CD4-positive, alpha-beta T cell (primary cell): ENCODE results near the gene MREG. TPM values are rescaled to one million over a fixed set of nuclear protein-coding genes. Genes with fewer than 3 reads are reported as not detected.

Experiments
- ATAC-seq: fragments of 200-7000 bp; cut with Tn5 transposase; one replicate; pipeline ENCODE4 v1.10.0; 2022; ENCODE audit warnings: mild to moderate bottlenecking; ENCODE audit not compliant: poor library complexity
- CTCF ChIA-PET: fragments of 350-600 bp; sonication (Branson Sonifier 250); formaldehyde crosslinking; loops from one replicate; lab custom pipeline; 2021; ENCODE audit warnings: antibody characterized with exemption, inconsistent platforms; lab: Charles Lee
- POLR2A ChIA-PET: fragments of 350-600 bp; sonication (Branson Sonifier 250); formaldehyde crosslinking; loops from one replicate; lab custom pipeline; 2021; ENCODE audit warnings: antibody characterized with exemption, inconsistent platforms; lab: Charles Lee
- DNase-seq, 14 experiments: peaks; one replicate each; pipeline ENCODE4 v3.0.0-alpha.2; 2013 to 2020; ENCODE audit warnings: mixed read lengths in 2 of 14
- H3K27ac ChIP-seq, 2 donors: one replicate each; pipeline versions ENCODE4 v1.5.1 to v1.7.0; 2013; ENCODE audit warnings: low read length in 2 of 2, low read depth in 1 of 2, mild to moderate bottlenecking in 1 of 2
- H3K27me3 ChIP-seq, 2 experiments: 1 replicate in 1 of 2; 2 replicates in 1 of 2; pipeline versions ENCODE4 v1.6.1 to v1.7.0; 2013; ENCODE audit warnings: low read length in 2 of 2, control low read depth in 1 of 2, mild to moderate bottlenecking in 1 of 2, moderate library complexity in 1 of 2; ENCODE audit not compliant: insufficient read depth in 2 of 2, control insufficient read depth in 1 of 2
- H3K36me3 ChIP-seq: one replicate; pipeline ENCODE4 v1.6.1; 2013; ENCODE audit warnings: low read length, control low read depth; ENCODE audit not compliant: insufficient read depth
- H3K4me1 ChIP-seq: one replicate; pipeline ENCODE4 v1.6.1; 2013; ENCODE audit warnings: low read length, control low read depth; ENCODE audit not compliant: insufficient read depth
- H3K4me3 ChIP-seq: one replicate; pipeline ENCODE4 v1.5.1; 2013; ENCODE audit warnings: mild to moderate bottlenecking, low read length, moderate library complexity
- H3K9me3 ChIP-seq, 2 experiments: 1 replicate in 1 of 2; 2 replicates in 1 of 2; pipeline versions ENCODE4 v1.6.1 to v1.7.0; 2013; ENCODE audit warnings: low read length in 2 of 2, mild to moderate bottlenecking in 2 of 2, control low read depth in 1 of 2, moderate library complexity in 1 of 2; ENCODE audit not compliant: control insufficient read depth in 1 of 2, insufficient read depth in 1 of 2
- H3K27ac Mint-ChIP-seq: one replicate; pipeline ENCODE4 v1.8.0; 2020; ENCODE audit warnings: mixed read lengths
- H3K27me3 Mint-ChIP-seq: one replicate; pipeline ENCODE4 v1.8.0; 2021; ENCODE audit warnings: mixed read lengths
- H3K36me3 Mint-ChIP-seq: one replicate; pipeline ENCODE4 v1.8.0; 2021; ENCODE audit warnings: low read depth, mixed read lengths
- H3K4me1 Mint-ChIP-seq: one replicate; pipeline ENCODE4 v1.8.0; 2021; ENCODE audit warnings: low read depth, mixed read lengths
- H3K4me3 Mint-ChIP-seq: one replicate; pipeline ENCODE4 v1.8.0; 2020; ENCODE audit warnings: mild to moderate bottlenecking, mixed read lengths
- H3K9me3 Mint-ChIP-seq: one replicate; pipeline ENCODE4 v1.8.0; 2020; ENCODE audit warnings: mixed read lengths
- CTCF ChIP-seq: fragments of 200-600 bp; IDR thresholded peaks from one replicate; pipeline ENCODE4 v1.8.0; 2022; ENCODE audit warnings: antibody characterized with exemption, mild to moderate bottlenecking
- intact Hi-C, 2 experiments: fragments of 100-400 bp; cut with DNase I in 1 of 2; cut with micrococcal nuclease in 1 of 2; formaldehyde crosslinking; loops; one replicate each; pipeline versions ENCODE4 v1.15.1 to v1.9.0; 2023 to 2025; cut with DNase I, micrococcal nuclease
- total RNA-seq, 174 experiments: library from RNA in 2 of 174; stranded (reverse) in 2 of 174; gene quantifications; one replicate each; pipeline ENCODE4 v1.2.3 and lab custom pipeline; 2021 to 2026

MREG gene
- total RNA-seq, 2 experiments from 2014 or later = 1.8 to 2.8 TPM

GRCh38 chr2:215948051-215948450 is 65.3 kb downstream of the MREG start:
- Mint-ChIP-seq H3K27ac (no peak overlapping the region), H3K4me3 (no peak overlapping the region), H3K4me1 (no peaks in the 10 kb centered on the region), H3K27me3 (no peaks in the 10 kb centered on the region), H3K9me3 (no peaks in the 10 kb centered on the region), H3K36me3 (peaks cover 37% of the 10 kb centered on the region)
- no peak for TF ChIP-seq CTCF
- intact Hi-C loops = loop anchor here in 1 of 2 experiments (10.0 kb wide), 1 partner anchor 717 kb away; no protein-coding TSS in a partner anchor
- DNase-seq (no peak), ATAC-seq (no peak)
- ChIA-PET CTCF (no interaction called here), POLR2A (no interaction called here)
- no peak overlapping the region for H3K4me3 ChIP-seq
- no peaks in the 10 kb centered on the region for H3K27me3 ChIP-seq
- no peaks in the 10 kb centered on the region for H3K9me3 ChIP-seq
- H3K4me1 ChIP-seq = no peaks in the 10 kb centered on the region
- peaks cover 6% of the 10 kb centered on the region for H3K36me3 ChIP-seq
- H3K27ac ChIP-seq = no peak overlapping the region

GRCh38 chr2:215946586-215946985 is 66.8 kb downstream of the MREG start:
- Mint-ChIP-seq H3K36me3 (peaks cover 48% of the 10 kb centered on the region), H3K9me3 (no peaks in the 10 kb centered on the region), H3K4me3 (no peak overlapping the region), H3K4me1 (no peaks in the 10 kb centered on the region), H3K27me3 (no peaks in the 10 kb centered on the region), H3K27ac (no peak overlapping the region)
- POLR2A ChIA-PET = no interaction called here
- Histone ChIP-seq H3K27me3 (no peaks in the 10 kb centered on the region), H3K4me3 (no peak overlapping the region), H3K4me1 (no peaks in the 10 kb centered on the region), H3K36me3 (peaks cover 6% of the 10 kb centered on the region), H3K27ac (no peak overlapping the region), H3K9me3 (no peaks in the 10 kb centered on the region)
- intact Hi-C loops = loop anchor here in 1 of 2 experiments (10.0 kb wide), 1 partner anchor 718 kb away; no protein-coding TSS in a partner anchor
- CTCF ChIA-PET = no interaction called here
- TF ChIP-seq CTCF = no peak
- no peak for DNase-seq
- ATAC-seq = no peak

GRCh38 chr2:215942194-215942593 is 71.2 kb downstream of the MREG start:
- no peak overlapping the region for H3K4me3 Mint-ChIP-seq
- ChIA-PET CTCF (no interaction called here), POLR2A (no interaction called here)
- TF ChIP-seq CTCF = no peak
- H3K27me3 Mint-ChIP-seq = no peaks in the 10 kb centered on the region
- H3K4me1 Mint-ChIP-seq = no peaks in the 10 kb centered on the region
- Histone ChIP-seq H3K4me3 (no peak overlapping the region), H3K9me3 (no peaks in the 10 kb centered on the region), H3K27me3 (no peaks in the 10 kb centered on the region), H3K27ac (no peak overlapping the region), H3K36me3 (peaks cover 9% of the 10 kb centered on the region), H3K4me1 (no peaks in the 10 kb centered on the region)
- no peaks in the 10 kb centered on the region for H3K9me3 Mint-ChIP-seq
- DNase-seq (no peak), ATAC-seq (no peak)
- intact Hi-C loops = loop anchor here in 1 of 2 experiments (10.0 kb wide), 1 partner anchor 723 kb away; no protein-coding TSS in a partner anchor
- H3K27ac Mint-ChIP-seq = no peak overlapping the region
- peaks cover 54% of the 10 kb centered on the region for H3K36me3 Mint-ChIP-seq
